Right atrium auricular region (tissue), 2 donors: ENCODE measurements around the gene THSD7B. TPM values are rescaled to one million over a fixed set of nuclear protein-coding genes. Genes with fewer than 3 reads are reported as not detected.
"Not testable (repeated sequence)": the region's sequence is repeated elsewhere in the genome, so short reads cannot be mapped to it uniquely, and the experiment has no call there.

Experiments
- DNase-seq: peaks from one replicate; pipeline ENCODE4 v3.0.0-alpha.2; 2019; ENCODE audit warnings: low spot score
- H3K27ac ChIP-seq, 2 donors: fragments of 200-600 bp; sonication (generic); 1 replicate in 1 of 2; 2 replicates in 1 of 2; pipeline ENCODE4 v1.5.1; 2016 to 2019
- H3K27me3 ChIP-seq, 2 donors: fragments of 200-600 bp; sonication (generic); one replicate each; pipeline versions ENCODE4 v1.5.1 to v1.6.0; 2017 to 2019
- H3K36me3 ChIP-seq: fragments of 200-600 bp; sonication (generic); one replicate; pipeline ENCODE4 v1.5.1; 2016
- H3K4me1 ChIP-seq, 2 donors: fragments of 200-600 bp; sonication (generic); one replicate each; pipeline versions ENCODE4 v1.5.1 to v1.6.0; 2017 to 2019
- H3K4me3 ChIP-seq, 2 donors: fragments of 200-600 bp; sonication (generic); 1 replicate in 1 of 2; 2 replicates in 1 of 2; pipeline ENCODE4 v1.5.1; 2017 to 2019; ENCODE audit warnings: mild to moderate bottlenecking in 1 of 2, moderate library complexity in 1 of 2
- H3K9me3 ChIP-seq, 2 donors: fragments of 200-600 bp; sonication (generic); one replicate each; pipeline ENCODE4 v1.5.1; 2019
- CTCF ChIP-seq, 2 donors: fragments of 200-600 bp; sonication (generic); IDR thresholded peaks; one replicate each; pipeline ENCODE4 v1.5.1; 2019; ENCODE audit warnings: antibody characterized with exemption in 2 of 2
- total RNA-seq, 2 donors: library from RNA; depleted of rRNA; stranded (reverse); fragments of >200 nt; gene quantifications; one replicate each; pipeline ENCODE4 v1.1.0, GENCODE V29; 2016

THSD7B gene
- total RNA-seq, 2 donors from 2014 or later: 0.07 to 0.08 TPM

DNA sequence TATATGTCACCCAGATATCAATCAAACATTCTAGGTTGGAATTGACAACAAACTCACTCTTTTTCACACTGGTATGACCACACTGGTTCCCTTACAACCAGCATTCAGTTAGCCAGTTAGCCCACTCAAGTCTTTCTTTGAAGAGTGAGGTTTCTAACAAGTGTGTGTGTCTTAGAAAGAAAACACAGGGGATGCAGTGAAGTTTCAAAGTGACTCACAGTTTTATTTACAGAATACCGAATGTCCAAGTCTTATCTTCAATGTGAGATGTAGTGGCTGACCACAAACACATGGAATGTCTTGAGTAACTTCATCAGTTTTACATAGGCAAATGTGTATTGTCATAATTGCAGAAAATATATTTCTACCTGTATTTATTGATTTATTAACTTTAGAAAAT lies 924.2 kb downstream of the THSD7B start:
- Histone ChIP-seq H3K9me3 (no peaks in the 10 kb centered on the region), H3K27me3 (no peaks in the 10 kb centered on the region), H3K36me3 (no peaks in the 10 kb centered on the region), H3K27ac (no peak overlapping the region), H3K4me1 (no peaks in the 10 kb centered on the region), H3K4me3 (no peak overlapping the region)
- no peak for TF ChIP-seq CTCF (IDR thresholded peaks at IDR 0.05)
- no peak for DNase-seq

GRCh38 chr2:137693534-137693933 lies 928.2 kb downstream of the THSD7B start:
- H3K27ac ChIP-seq: no peak overlapping the region
- no peaks in the 10 kb centered on the region for H3K9me3 ChIP-seq
- H3K4me1 ChIP-seq: no peaks in the 10 kb centered on the region

DNA sequence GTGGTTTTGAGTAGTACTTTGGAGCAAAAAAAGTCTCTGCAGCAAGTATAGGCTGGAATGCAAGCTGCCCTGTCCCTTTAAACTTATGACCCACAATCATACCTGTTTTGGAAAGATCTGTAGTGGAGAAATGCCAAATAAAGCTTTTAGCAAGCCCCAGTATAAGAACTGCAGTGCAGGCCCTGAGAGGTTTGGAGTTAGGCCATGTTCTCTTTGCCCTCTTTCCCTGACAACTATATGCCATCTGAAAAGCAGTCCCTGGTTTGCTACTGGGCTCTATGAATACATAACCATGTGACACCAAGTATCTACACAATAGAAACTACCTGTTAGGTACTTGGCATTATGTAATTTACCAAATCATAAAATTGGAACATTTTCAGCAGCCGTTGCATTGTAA lies 931.6 kb downstream of the THSD7B start:
- DNase-seq: no peak
- no peaks in the 10 kb centered on the region for H3K4me1 ChIP-seq
- peaks cover 0 to 3% of the 10 kb centered on the region in 2 donors for H3K9me3 ChIP-seq
- no peaks in the 10 kb centered on the region for H3K27me3 ChIP-seq
- no peak for TF ChIP-seq CTCF (IDR thresholded peaks at IDR 0.05)
- no peak overlapping the region for H3K27ac ChIP-seq
- H3K36me3 ChIP-seq: no peaks in the 10 kb centered on the region
- H3K4me3 ChIP-seq: no peak overlapping the region

More at GRCh38 chr2:137693534-137693933, 928.2 kb downstream of the THSD7B start:
- no peak for TF ChIP-seq CTCF (IDR thresholded peaks at IDR 0.05)
- no peak overlapping the region for H3K4me3 ChIP-seq
- DNase-seq: no peak
- no peaks in the 10 kb centered on the region for H3K36me3 ChIP-seq
- H3K27me3 ChIP-seq: no peaks in the 10 kb centered on the region

GRCh38 chr2:137700250-137700649 lies 934.9 kb downstream of the THSD7B start:
- H3K4me1 ChIP-seq, DNase-seq, H3K4me3 ChIP-seq, H3K27ac ChIP-seq, H3K27me3 ChIP-seq, H3K36me3 ChIP-seq: not testable (repeated sequence)
- peaks cover 0 to 11% of the 10 kb centered on the region in 2 donors for H3K9me3 ChIP-seq

DNA sequence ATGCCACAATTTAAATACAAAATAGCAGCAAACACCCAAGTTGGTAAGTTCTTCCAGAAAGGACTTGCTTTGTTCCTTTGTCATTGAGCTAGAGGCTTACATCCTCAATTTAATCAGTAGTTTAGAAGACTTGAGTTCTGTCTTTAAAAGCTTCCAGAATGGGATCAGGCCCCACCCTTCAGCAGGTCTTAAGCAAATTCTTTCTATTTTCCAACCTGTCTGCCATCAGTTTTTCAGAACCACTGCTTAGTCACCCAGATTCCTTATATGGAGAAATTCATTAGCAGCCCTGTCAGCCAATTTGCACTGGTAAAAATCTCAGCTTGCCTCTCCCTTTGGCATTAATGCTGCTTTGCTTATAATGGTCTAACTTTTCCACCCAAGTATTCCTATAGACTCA lies 935.3 kb downstream of the THSD7B start:
- H3K27me3 ChIP-seq: no peaks in the 10 kb centered on the region
- no peak for TF ChIP-seq CTCF (IDR thresholded peaks at IDR 0.05)
- H3K4me3 ChIP-seq: no peak overlapping the region
- DNase-seq: no peak
- no peak overlapping the region for H3K27ac ChIP-seq
- H3K4me1 ChIP-seq: no peaks in the 10 kb centered on the region
- H3K9me3 ChIP-seq: peaks cover 0 to 11% of the 10 kb centered on the region in 2 donors
- no peaks in the 10 kb centered on the region for H3K36me3 ChIP-seq

DNA sequence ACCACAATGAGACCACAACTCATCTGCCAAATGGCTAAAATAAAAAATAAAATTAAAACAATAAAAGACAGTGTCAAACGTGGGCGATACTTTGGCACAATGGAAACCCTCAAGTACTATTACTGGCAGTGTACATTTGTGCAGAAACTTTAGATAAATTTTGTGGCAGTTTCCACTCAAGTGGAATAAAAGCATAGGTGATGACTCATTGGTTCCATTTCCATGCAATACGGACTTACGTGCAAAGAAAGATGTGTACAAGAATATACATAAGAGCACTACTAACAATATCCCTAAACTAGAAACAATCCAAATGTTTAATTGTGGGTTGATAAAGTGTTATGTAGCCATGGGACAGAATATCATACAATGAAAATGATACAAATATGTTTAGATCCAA lies 940.0 kb downstream of the THSD7B start:
- Histone ChIP-seq H3K36me3 (no peaks in the 10 kb centered on the region), H3K27me3 (no peaks in the 10 kb centered on the region), H3K9me3 (peaks cover 0 to 12% of the 10 kb centered on the region in 2 donors), H3K4me1 (no peaks in the 10 kb centered on the region), H3K4me3 (no peak overlapping the region), H3K27ac (no peak overlapping the region)
- no peak for DNase-seq
- TF ChIP-seq CTCF (IDR thresholded peaks at IDR 0.05): no peak
